Measurements from ENCODE around the gene RTN4R.
"Not testable (repeated sequence)": the region's sequence is repeated elsewhere in the genome, so short reads cannot be mapped to it uniquely, and the experiment has no call there.

The RTN4R gene

GRCh38 chr22:20286312-20286660, 18.2 kb upstream of the RTN4R start:
- WGBS, result 54% methylated on average over 8 of the region's 8 CpGs
- H3K14ac ChIP-seq (ENCODE audit: low read length in 2 of 2); H2BK15ac ChIP-seq (ENCODE audit: low read depth, poor library complexity, severe bottlenecking): not testable (repeated sequence)

GRCh38 chr22:20285473-20286311, 17.6 kb upstream of the RTN4R start:
- H2BK5ac ChIP-seq (ENCODE audit: low read depth, low read length, poor library complexity, severe bottlenecking); H4K91ac ChIP-seq (ENCODE audit: low read length); H3K79me1 ChIP-seq (replicated peaks; ENCODE audit: low read length, poor library complexity, severe bottlenecking); H3K14ac ChIP-seq (ENCODE audit: low read length in 2 of 2); H3K18ac ChIP-seq (ENCODE audit: low read depth in 1 of 2, low read length in 2 of 2); H3K4me1 ChIP-seq (ENCODE audit: control insufficient read depth, insufficient read depth, low read depth, low read length); H2AK5ac ChIP-seq (ENCODE audit: low read length, severe bottlenecking); H3K36me3 ChIP-seq (ENCODE audit: control insufficient read depth in 1 of 2, insufficient read depth in 2 of 2, low read depth in 1 of 2, low read length in 2 of 2); H3K4ac ChIP-seq (ENCODE audit: low read depth in 1 of 2, low read length in 2 of 2); H2BK15ac ChIP-seq (ENCODE audit: low read depth, poor library complexity, severe bottlenecking); H3K9ac ChIP-seq (ENCODE audit: low read length); H3K9me3 ChIP-seq (ENCODE audit: control insufficient read depth, low read length); H3K23ac ChIP-seq (ENCODE audit: low read length in 2 of 2); H3K4me2 ChIP-seq (ENCODE audit: low read length, poor library complexity, severe bottlenecking); H4K8ac ChIP-seq (ENCODE audit: low read length); H2AFZ ChIP-seq (ENCODE audit: low read depth, low read length); H3K4me3 ChIP-seq (ENCODE audit: insufficient read depth in 1 of 2, low read depth in 1 of 2, low read length in 2 of 2); H2BK12ac ChIP-seq (ENCODE audit: low read length in 2 of 2); H3K27ac ChIP-seq (ENCODE audit: low read length, poor library complexity, severe bottlenecking); H2BK120ac ChIP-seq (ENCODE audit: low read depth, low read length): not testable (repeated sequence)
- peak; percentile 49 for DNase-seq
- peaks cover 22 to 39% of the 10 kb centered on the region in 2 experiments for H3K27me3 ChIP-seq (ENCODE audit: control insufficient read depth in 1 of 2, insufficient read depth in 1 of 2, low read length in 2 of 2)
- WGBS, result 32% methylated on average over 10 of the region's 12 CpGs

More at GRCh38 chr22:20286312-20286660, 18.2 kb upstream of the RTN4R start:
- H3K4me2 ChIP-seq (ENCODE audit: low read length, poor library complexity, severe bottlenecking); H3K9ac ChIP-seq (ENCODE audit: low read length); DNase-seq; H2BK120ac ChIP-seq (ENCODE audit: low read depth, low read length); H4K8ac ChIP-seq (ENCODE audit: low read length); H3K18ac ChIP-seq (ENCODE audit: low read depth in 1 of 2, low read length in 2 of 2); H3K9me3 ChIP-seq (ENCODE audit: control insufficient read depth, low read length); H3K79me1 ChIP-seq (replicated peaks; ENCODE audit: low read length, poor library complexity, severe bottlenecking); H3K27ac ChIP-seq (ENCODE audit: low read length, poor library complexity, severe bottlenecking); H3K4me1 ChIP-seq (ENCODE audit: control insufficient read depth, insufficient read depth, low read depth, low read length); H3K36me3 ChIP-seq (ENCODE audit: control insufficient read depth in 1 of 2, insufficient read depth in 2 of 2, low read depth in 1 of 2, low read length in 2 of 2); H2BK12ac ChIP-seq (ENCODE audit: low read length in 2 of 2); H4K91ac ChIP-seq (ENCODE audit: low read length); H3K23ac ChIP-seq (ENCODE audit: low read length in 2 of 2); H3K4ac ChIP-seq (ENCODE audit: low read depth in 1 of 2, low read length in 2 of 2); H2AK5ac ChIP-seq (ENCODE audit: low read length, severe bottlenecking); H2BK5ac ChIP-seq (ENCODE audit: low read depth, low read length, poor library complexity, severe bottlenecking); H3K4me3 ChIP-seq (ENCODE audit: insufficient read depth in 1 of 2, low read depth in 1 of 2, low read length in 2 of 2); H2AFZ ChIP-seq (ENCODE audit: low read depth, low read length): not testable (repeated sequence)
- H3K27me3 ChIP-seq (ENCODE audit: control insufficient read depth in 1 of 2, insufficient read depth in 1 of 2, low read length in 2 of 2), result peaks cover 27 to 45% of the 10 kb centered on the region in 2 experiments

GRCh38 chr22:20284471-20285086, 16.5 kb upstream of the RTN4R start:
- no peak overlapping the region for H2BK120ac ChIP-seq (ENCODE audit: low read depth, low read length)
- H3K4ac ChIP-seq (ENCODE audit: low read depth in 1 of 2, low read length in 2 of 2), result no peak overlapping the region

GRCh38 chr22:20283674-20284066, 15.6 kb upstream of the RTN4R start:
- no peak overlapping the region for H3K14ac ChIP-seq (ENCODE audit: low read length in 2 of 2)
- peaks cover 13 to 20% of the 10 kb centered on the region in 2 experiments for H3K27me3 ChIP-seq (ENCODE audit: control insufficient read depth in 1 of 2, insufficient read depth in 1 of 2, low read length in 2 of 2)
- H2BK15ac ChIP-seq (ENCODE audit: low read depth, poor library complexity, severe bottlenecking), result no peak overlapping the region
- H3K79me1 ChIP-seq (replicated peaks; ENCODE audit: low read length, poor library complexity, severe bottlenecking), result no peaks in the 10 kb centered on the region
- no peak overlapping the region for H2BK5ac ChIP-seq (ENCODE audit: low read depth, low read length, poor library complexity, severe bottlenecking)
- H3K27ac ChIP-seq (ENCODE audit: low read length, poor library complexity, severe bottlenecking), result no peak overlapping the region
- H2BK12ac ChIP-seq (ENCODE audit: low read length in 2 of 2), result no peak overlapping the region
- H3K4me3 ChIP-seq (ENCODE audit: insufficient read depth in 1 of 2, low read depth in 1 of 2, low read length in 2 of 2), result no peak overlapping the region
- H3K4me2 ChIP-seq (ENCODE audit: low read length, poor library complexity, severe bottlenecking), result no peak overlapping the region
- DNase-seq, result no peak
- no peak overlapping the region for H3K4ac ChIP-seq (ENCODE audit: low read depth in 1 of 2, low read length in 2 of 2)
- no peak overlapping the region for H4K8ac ChIP-seq (ENCODE audit: low read length)
- H4K91ac ChIP-seq (ENCODE audit: low read length), result no peak overlapping the region
- H3K9ac ChIP-seq (ENCODE audit: low read length), result no peak overlapping the region
- H2BK120ac ChIP-seq (ENCODE audit: low read depth, low read length), result no peak overlapping the region
- H3K18ac ChIP-seq (ENCODE audit: low read depth in 1 of 2, low read length in 2 of 2), result no peak overlapping the region
- no peak overlapping the region for H3K23ac ChIP-seq (ENCODE audit: low read length in 2 of 2)
- no peaks in the 10 kb centered on the region for H3K36me3 ChIP-seq (ENCODE audit: control insufficient read depth in 1 of 2, insufficient read depth in 2 of 2, low read depth in 1 of 2, low read length in 2 of 2)
- H2AK5ac ChIP-seq (ENCODE audit: low read length, severe bottlenecking), result no peak overlapping the region
- H3K4me1 ChIP-seq (ENCODE audit: control insufficient read depth, insufficient read depth, low read depth, low read length), result peaks cover 4% of the 10 kb centered on the region
- H2AFZ ChIP-seq (ENCODE audit: low read depth, low read length), result no peak overlapping the region
- H3K9me3 ChIP-seq (ENCODE audit: control insufficient read depth, low read length), result no peaks in the 10 kb centered on the region
- WGBS, result 62% methylated on average over 5 of the region's 5 CpGs

More at GRCh38 chr22:20284471-20285086, 16.5 kb upstream of the RTN4R start:
- Histone ChIP-seq H3K14ac (ENCODE audit: low read length in 2 of 2) (no peak overlapping the region), H3K4me1 (ENCODE audit: control insufficient read depth, insufficient read depth, low read depth, low read length) (peaks cover 4% of the 10 kb centered on the region), H3K9me3 (ENCODE audit: control insufficient read depth, low read length) (no peaks in the 10 kb centered on the region), H2AK5ac (ENCODE audit: low read length, severe bottlenecking) (no peak overlapping the region), H3K27me3 (ENCODE audit: control insufficient read depth in 1 of 2, insufficient read depth in 1 of 2, low read length in 2 of 2) (peaks cover 13 to 27% of the 10 kb centered on the region in 2 experiments), H2AFZ (ENCODE audit: low read depth, low read length) (no peak overlapping the region), H2BK15ac (ENCODE audit: low read depth, poor library complexity, severe bottlenecking) (no peak overlapping the region), H3K18ac (ENCODE audit: low read depth in 1 of 2, low read length in 2 of 2) (no peak overlapping the region), H2BK12ac (ENCODE audit: low read length in 2 of 2) (no peak overlapping the region), H3K9ac (ENCODE audit: low read length) (no peak overlapping the region), H3K36me3 (ENCODE audit: control insufficient read depth in 1 of 2, insufficient read depth in 2 of 2, low read depth in 1 of 2, low read length in 2 of 2) (no peaks in the 10 kb centered on the region), H3K4me2 (ENCODE audit: low read length, poor library complexity, severe bottlenecking) (no peak overlapping the region), H3K23ac (ENCODE audit: low read length in 2 of 2) (no peak overlapping the region), H3K27ac (ENCODE audit: low read length, poor library complexity, severe bottlenecking) (no peak overlapping the region), H4K91ac (ENCODE audit: low read length) (no peak overlapping the region), H3K4me3 (ENCODE audit: insufficient read depth in 1 of 2, low read depth in 1 of 2, low read length in 2 of 2) (no peak overlapping the region), H4K8ac (ENCODE audit: low read length) (no peak overlapping the region), H2BK5ac (ENCODE audit: low read depth, low read length, poor library complexity, severe bottlenecking) (no peak overlapping the region), H3K79me1 (replicated peaks; ENCODE audit: low read length, poor library complexity, severe bottlenecking) (no peaks in the 10 kb centered on the region)
- DNase-seq, result no peak
- 86% methylated on average over 12 of the region's 13 CpGs for whole genome bisulfite sequencing

Data from mesenchymal stem cell (in vitro differentiated cells and primary cell).